Islet precursor cell (in vitro differentiated cells): Measurements from ENCODE around the gene MTFMT.

Source experiments
- DNase-seq: peaks from one replicate; pipeline ENCODE4 v3.0.0-alpha.2; 2018

Gene MTFMT

DNA sequence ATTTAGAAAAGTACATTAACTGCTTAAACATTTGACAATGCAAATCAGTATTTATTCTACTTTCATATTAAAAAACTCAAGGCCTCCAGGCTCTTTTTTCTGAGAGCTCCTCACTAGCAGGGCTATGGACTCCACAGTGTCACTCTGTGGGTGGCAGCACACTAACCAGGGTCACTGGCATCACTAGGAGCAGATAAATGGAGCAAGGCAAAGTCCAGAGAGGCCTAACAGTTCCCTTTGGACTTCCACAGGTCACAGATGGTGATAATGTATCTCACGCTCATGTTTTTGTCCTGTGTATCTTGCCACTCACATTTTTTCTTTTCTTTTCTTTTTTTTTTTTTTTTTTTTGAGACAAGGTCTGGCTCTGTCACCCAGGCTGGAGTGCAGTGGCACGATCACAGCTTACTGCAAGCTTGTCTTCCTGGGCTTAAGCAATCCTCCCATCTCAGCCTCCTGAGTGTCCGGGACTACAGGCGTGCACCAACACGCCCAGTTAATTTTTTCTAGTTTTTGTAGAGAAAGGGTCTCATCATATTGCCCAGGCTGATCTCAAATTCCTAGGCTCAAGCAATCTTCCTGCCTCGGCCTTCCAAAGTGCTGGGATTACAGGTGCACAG is 47.5 kb downstream of the MTFMT start:
- no peak for DNase-seq

DNA sequence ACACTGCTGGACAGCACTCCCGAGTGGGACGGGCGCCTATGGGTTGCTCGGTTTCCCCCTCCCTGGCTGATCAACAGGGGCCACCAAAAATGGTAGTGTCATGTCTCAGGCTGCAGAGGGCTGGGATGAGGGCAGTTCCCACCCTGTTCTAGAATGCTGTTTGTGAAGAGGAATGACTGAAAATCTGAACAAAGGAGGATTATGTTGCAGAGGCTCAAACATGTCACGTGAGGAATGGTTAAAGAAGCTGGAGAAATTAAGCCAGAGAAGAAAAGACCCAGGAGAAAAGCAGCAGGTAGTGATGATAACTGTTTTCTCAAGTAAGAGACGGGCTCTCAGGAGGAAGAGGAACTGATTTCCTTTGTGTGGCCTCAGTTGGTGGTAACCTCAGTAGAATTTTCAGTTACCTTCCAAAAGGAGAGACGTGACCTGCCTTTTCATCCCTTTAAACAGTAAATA is 50.2 kb downstream of the MTFMT start:
- no peak for DNase-seq

DNA sequence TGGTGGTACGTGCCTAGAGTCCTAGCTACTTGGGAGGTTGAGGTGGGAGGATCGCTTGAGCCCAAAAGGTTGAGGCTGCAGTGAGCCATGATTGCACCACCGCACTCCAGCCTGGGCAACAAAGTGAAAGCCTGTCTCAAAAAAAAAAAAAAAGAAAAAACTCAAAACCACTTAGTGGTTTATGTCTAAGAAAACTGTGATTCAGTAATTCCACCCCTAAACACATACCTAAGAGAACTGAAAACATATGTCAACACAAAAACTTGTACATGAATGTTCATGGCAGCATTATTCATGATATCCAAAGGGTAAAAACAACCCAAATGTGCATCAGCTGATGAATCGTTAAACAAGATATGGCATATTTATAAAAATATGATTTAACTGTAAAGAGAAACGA is 54.0 kb downstream of the MTFMT start:
- no peak for DNase-seq

DNA sequence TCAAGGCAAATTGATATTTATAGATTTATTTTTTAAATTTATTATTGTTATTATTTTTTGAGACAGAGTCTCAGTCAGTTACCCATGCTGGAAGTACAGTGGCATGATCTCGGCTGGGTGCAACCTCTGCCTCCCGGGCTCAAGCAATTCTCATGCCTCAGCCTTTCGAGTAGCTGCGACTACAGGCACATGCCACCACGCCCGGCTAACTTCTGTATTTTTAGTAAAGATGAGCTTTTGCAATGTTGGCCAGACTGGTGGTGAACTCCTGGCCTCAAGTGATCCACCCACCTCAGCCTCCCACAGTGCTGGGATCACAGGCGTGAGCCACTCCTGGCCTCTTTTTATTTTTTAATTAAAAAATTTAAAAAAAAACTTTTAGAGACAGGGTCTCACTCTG is 58.7 kb downstream of the MTFMT start:
- no peak for DNase-seq

DNA sequence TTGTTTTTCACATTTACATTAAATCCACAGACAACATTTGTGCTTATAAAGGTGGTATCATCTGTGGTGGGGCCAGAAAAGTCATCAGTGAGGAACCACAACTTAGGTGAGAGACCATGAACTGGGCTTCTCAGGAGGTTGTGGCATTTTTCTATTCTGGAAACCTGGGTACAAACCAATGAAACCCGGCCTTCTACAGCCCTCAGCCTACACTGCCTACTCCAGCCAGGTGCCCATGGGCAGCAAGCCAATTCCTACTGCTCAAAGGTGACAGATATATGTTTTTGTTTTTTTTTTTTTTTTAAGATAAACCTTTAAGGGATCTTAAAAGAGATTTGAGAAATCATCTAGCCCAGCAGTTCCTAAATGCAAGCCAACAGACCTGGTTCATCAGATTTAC is 60.0 kb downstream of the MTFMT start:
- DNase-seq, result no peak

DNA sequence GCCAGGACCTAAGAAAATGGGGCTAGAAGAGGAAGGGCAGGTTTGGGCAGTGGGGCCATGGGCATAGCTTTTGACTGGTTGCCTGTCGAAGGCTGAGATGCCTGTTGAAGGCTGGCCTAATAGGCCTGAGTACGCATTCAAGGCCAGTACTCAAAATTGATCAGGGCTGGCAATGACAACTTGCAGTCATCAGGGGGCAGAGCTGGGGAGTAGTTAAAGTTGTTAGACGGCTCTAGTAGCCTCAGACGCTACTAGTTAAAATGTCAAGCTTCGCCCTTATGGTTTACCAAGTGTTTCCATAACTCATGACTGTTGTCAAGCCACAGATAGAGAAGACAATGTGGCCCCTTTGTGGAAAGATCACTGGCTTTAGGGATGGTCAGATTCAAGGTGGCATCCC is 68.4 kb downstream of the MTFMT start:
- no peak for DNase-seq

DNA sequence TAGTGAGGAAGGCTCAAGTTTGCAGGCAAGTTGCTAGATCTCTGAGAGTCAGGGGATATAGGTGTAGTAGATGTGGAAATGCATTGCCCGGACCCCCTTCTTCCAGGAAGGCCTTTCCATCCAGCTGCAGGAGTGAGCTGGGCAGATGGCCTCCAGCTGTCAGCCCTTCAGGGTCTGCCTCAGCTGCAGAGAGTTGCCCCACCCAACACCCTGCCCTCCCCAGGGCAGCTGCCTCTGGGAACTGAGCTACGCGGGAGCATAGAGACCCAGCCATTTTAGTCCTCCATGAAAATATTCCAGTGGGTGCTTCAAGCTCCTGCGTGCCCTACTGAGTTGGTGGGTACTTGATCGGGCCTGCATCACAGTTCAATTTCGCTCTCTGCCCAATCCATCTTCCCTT is 69.3 kb downstream of the MTFMT start:
- no peak for DNase-seq

DNA sequence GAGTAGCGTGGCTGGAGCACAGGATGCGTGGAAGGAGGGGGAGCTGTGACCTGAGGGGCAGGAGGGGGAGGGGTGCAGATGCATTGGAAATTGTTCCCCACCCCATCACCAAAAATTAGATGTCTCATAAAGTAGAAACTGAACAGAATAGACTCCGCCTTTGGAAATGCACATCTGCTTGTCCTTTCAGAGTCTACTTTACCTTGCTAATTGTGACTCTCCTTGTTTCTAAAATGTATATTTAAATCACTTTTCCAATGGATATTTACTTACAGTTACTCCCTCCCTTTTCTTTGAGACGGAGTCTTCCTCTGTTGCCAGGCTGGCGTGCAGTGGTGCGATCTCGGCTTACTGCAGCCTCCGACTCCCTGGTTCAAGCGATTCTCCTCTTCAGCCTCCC is 70.3 kb downstream of the MTFMT start:
- DNase-seq, result no peak

DNA sequence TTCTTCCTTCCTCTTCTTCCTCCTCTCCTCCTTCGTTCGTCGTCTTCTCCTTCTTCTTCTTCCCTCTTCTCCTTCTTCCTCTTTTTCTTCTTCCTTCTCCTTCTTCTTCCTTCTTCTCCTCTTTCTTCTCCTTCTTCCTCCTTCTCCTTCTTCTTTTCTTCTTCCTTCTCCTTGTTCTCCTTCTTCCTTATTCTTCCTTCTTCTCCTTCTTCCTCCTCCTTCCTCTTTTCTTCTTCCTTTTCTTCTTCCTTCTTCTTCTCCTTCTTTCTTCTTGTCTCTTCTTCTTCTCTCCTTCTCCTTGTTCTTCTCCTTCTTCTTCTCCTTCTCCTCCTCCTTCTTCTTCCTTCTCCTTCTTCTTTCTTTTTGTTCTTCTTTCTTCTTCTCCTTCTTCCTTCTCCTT is 75.0 kb downstream of the MTFMT start:
- DNase-seq, result no peak

DNA sequence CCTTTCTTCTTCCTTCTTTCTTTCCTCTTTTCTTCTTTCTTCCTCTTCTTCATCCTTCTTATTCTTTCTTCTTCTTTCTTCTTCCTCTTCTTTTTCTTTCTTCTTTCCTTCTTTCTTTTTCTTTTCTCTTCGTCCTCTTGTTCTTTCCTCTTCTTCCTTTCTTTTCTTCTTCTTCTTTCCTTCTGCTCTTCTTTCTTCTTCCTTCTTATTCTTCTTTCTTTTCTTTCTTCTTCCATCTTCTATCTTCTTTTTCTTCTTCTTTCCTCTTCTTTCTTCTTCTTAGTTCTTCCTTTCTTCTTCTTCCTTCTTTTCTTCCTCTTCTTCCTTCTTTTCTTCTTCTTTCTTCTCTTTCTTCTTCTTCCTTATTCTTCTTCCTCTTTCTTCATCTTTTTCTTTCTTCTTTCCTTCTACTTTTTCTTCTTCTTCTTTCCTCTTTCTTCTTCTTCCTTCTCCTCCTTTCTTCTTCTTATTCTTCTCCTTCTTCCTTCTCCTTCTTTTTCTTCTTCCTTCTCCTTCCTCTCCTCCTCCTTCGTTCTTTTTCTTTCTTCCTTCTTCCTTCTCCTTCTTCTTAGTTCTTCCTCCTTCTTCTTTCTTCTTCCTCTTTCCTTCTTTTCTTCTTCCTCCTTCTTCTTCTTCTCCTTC is 77.5 kb downstream of the MTFMT start:
- no peak for DNase-seq
